Measurements from ENCODE around the gene NFYB. TPM values are rescaled to one million over a fixed set of nuclear protein-coding genes. Genes with fewer than 3 reads are reported as not detected.

Gene NFYB
- total RNA-seq, 2 donors from 2014 or later = 37.9 to 41.1 TPM

DNA sequence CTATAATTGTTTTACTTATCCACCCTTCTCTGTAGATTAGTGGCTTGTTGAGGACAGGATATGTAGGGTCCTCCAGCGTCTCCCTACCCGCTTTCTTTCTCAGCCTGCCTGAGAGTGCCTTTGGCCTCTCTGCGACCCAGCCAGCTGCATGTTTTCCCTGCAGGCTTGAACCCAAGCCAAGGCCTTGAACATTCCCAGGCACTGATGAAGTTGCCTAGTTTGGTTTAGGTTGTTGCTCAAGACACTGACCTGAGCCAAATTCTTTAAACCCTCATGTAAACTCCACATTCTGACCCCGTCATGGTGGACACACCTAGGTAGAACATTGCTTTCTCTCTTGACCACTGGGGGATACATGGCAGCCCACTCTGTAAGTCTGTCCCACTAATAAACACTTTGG, 44.1 kb upstream of the NFYB start:
- intact Hi-C loops (cut with DNase I) = no loop called here
- TF ChIP-seq POLR2AphosphoS5 (IDR thresholded peaks at IDR 0.05) = peak; percentile 79
- no peak for TF ChIP-seq POLR2A (IDR thresholded peaks at IDR 0.05)
- peak overlapping the region; percentile 70 to 71 for H3K27ac ChIP-seq
- peaks cover 2% of the 10 kb centered on the region for H3K4me1 ChIP-seq (replicated peaks)
- no peaks in the 10 kb centered on the region for H3K27me3 ChIP-seq (replicated peaks; ENCODE audit: insufficient read depth)
- H3K36me3 ChIP-seq = no peaks in the 10 kb centered on the region
- no peak overlapping the region for H3K4me3 ChIP-seq
- DNase-seq (ENCODE audit: low spot score) = peak; percentile 51
- whole genome bisulfite sequencing = 33% methylated on average over 4 of the region's 4 CpGs
- no peaks in the 10 kb centered on the region for H3K9me3 ChIP-seq

- WGBS = 50% methylated on average over 4 of the region's 4 CpGs
Observed at GRCh38 chr12:104181313-104181712, 43.3 kb upstream of the NFYB start.

GRCh38 chr12:104180374-104180773, 42.4 kb upstream of the NFYB start:
- intact Hi-C loops (cut with DNase I) = no loop called here
- Histone ChIP-seq H3K9me3 (no peaks in the 10 kb centered on the region), H3K4me3 (no peak overlapping the region), H3K36me3 (no peaks in the 10 kb centered on the region), H3K4me1 (replicated peaks) (peaks cover 5% of the 10 kb centered on the region), H3K27ac (peak overlapping the region; percentile 70 to 79), H3K27me3 (replicated peaks; ENCODE audit: insufficient read depth) (no peaks in the 10 kb centered on the region)
- DNase-seq (ENCODE audit: low spot score) = peak; percentile 60
- WGBS = 23% methylated on average over 5 of the region's 5 CpGs
- TF ChIP-seq POLR2A (IDR thresholded peaks at IDR 0.05) = no peak
- TF ChIP-seq POLR2AphosphoS5 (IDR thresholded peaks at IDR 0.05) = peak; percentile 70
- TF ChIP-seq CTCF (IDR thresholded peaks at IDR 0.05) = no peak

More at GRCh38 chr12:104181313-104181712, 43.3 kb upstream of the NFYB start:
- H3K36me3 ChIP-seq = no peaks in the 10 kb centered on the region
- H3K9me3 ChIP-seq = no peaks in the 10 kb centered on the region
- H3K4me1 ChIP-seq (replicated peaks) = peaks cover 5% of the 10 kb centered on the region
- H3K4me3 ChIP-seq = no peak overlapping the region
- no peaks in the 10 kb centered on the region for H3K27me3 ChIP-seq (replicated peaks; ENCODE audit: insufficient read depth)
- intact Hi-C loops (cut with DNase I) = no loop called here
- peak overlapping the region; percentile 70 to 71 for H3K27ac ChIP-seq
- TF ChIP-seq POLR2A (IDR thresholded peaks at IDR 0.05) = no peak
- TF ChIP-seq CTCF (IDR thresholded peaks at IDR 0.05) = no peak
- no peak for TF ChIP-seq POLR2AphosphoS5 (IDR thresholded peaks at IDR 0.05)
- DNase-seq (ENCODE audit: low spot score) = no peak

GRCh38 chr12:104177663-104178501, 39.9 kb upstream of the NFYB start:
- Histone ChIP-seq H3K27ac (peak overlapping the region; percentile 70 to 79), H3K27me3 (replicated peaks; ENCODE audit: insufficient read depth) (no peaks in the 10 kb centered on the region), H3K4me1 (replicated peaks) (peaks cover 5% of the 10 kb centered on the region), H3K4me3 (no peak overlapping the region), H3K9me3 (no peaks in the 10 kb centered on the region), H3K36me3 (no peaks in the 10 kb centered on the region)
- intact Hi-C loops (cut with DNase I) = loop anchor here (1.0 to 5.0 kb wide), 3 partner anchors 41 to 109 kb away; partner anchors contain the start of gene NFYB
- DNase-seq (ENCODE audit: low spot score) = peak; percentile 87
- peak; percentile 89 for TF ChIP-seq POLR2AphosphoS5 (IDR thresholded peaks at IDR 0.05)
- TF ChIP-seq CTCF (IDR thresholded peaks at IDR 0.05) = peak in 3 of 4 experiments; percentile 23 to 38 (median 32)
- no peak for TF ChIP-seq POLR2A (IDR thresholded peaks at IDR 0.05)
- WGBS = 15% methylated on average over 7 of the region's 8 CpGs

- Histone ChIP-seq H3K27me3 (replicated peaks; ENCODE audit: insufficient read depth) (no peaks in the 10 kb centered on the region), H3K27ac (peak overlapping the region; percentile 70 to 79), H3K4me1 (replicated peaks) (peaks cover 5% of the 10 kb centered on the region), H3K36me3 (no peaks in the 10 kb centered on the region), H3K4me3 (no peak overlapping the region), H3K9me3 (no peaks in the 10 kb centered on the region)
- WGBS = 4% methylated on average over 2 of the region's 2 CpGs
- TF ChIP-seq CTCF (IDR thresholded peaks at IDR 0.05) (no peak), POLR2AphosphoS5 (IDR thresholded peaks at IDR 0.05) (no peak), POLR2A (IDR thresholded peaks at IDR 0.05) (no peak)
- DNase-seq (ENCODE audit: low spot score) = no peak
- intact Hi-C loops (cut with DNase I) = loop anchor here (5.0 kb wide), 2 partner anchors 40 to 110 kb away; partner anchors contain the start of gene NFYB
Observed at GRCh38 chr12:104177336-104177662, 39.3 kb upstream of the NFYB start.
